ENCODE results near the gene RAB29.

- no peak for TF ChIP-seq CTCF (conservative IDR thresholded peaks at IDR 0.05)
- TF ChIP-seq ZFX (IDR thresholded peaks at IDR 0.05), result no peak
Measured at GRCh38 chr1:205750138-205751035, 24.9 kb downstream of the RAB29 start, which contains the start of gene NUCKS1.
